ENCODE measurements around the gene GNG13.
"Not testable (repeated sequence)": the region's sequence is repeated elsewhere in the genome, so short reads cannot be mapped to it uniquely, and the experiment has no call there.

Gene GNG13

GRCh38 chr16:760545-761343 is 39.8 kb downstream of the GNG13 start, which contains the start of gene MSLN:
MSLN (plus strand) TSS chr16:760734; CDS start chr16:762681, 1,947 bp downstream.
- no peak for DNase-seq

- no peak for DNase-seq
Observed at GRCh38 chr16:760065-760464, 40.5 kb downstream of the GNG13 start.

GRCh38 chr16:759110-759910 is 41.2 kb downstream of the GNG13 start:
- no peak for DNase-seq

GRCh38 chr16:756428-756827 is 44.1 kb downstream of the GNG13 start:
- no peak for DNase-seq

GRCh38 chr16:754656-755055 is 45.9 kb downstream of the GNG13 start:
- DNase-seq: no peak

- not testable (repeated sequence) for DNase-seq
Observed at GRCh38 chr16:754121-754607, 46.4 kb downstream of the GNG13 start.

- DNase-seq: no peak
Observed at GRCh38 chr16:752007-752312, 48.6 kb downstream of the GNG13 start.

- DNase-seq: no peak
Observed at GRCh38 chr16:751152-752006, 49.2 kb downstream of the GNG13 start.

- DNase-seq: no peak
Observed at GRCh38 chr16:750485-750884, 50.0 kb downstream of the GNG13 start.

GRCh38 chr16:749010-749409 is 51.5 kb downstream of the GNG13 start:
- no peak for DNase-seq

All from activated CD4-positive, alpha-beta T cell treated with anti-CD3 and anti-CD28 coated beads, Interleukin-2, amount 50 U/mL, for 4 hours (primary cell).